AG09309 (cell line): ENCODE results near the gene MYOF.

Source experiments
- DNase-seq: peaks from one replicate; pipeline ENCODE4 v3.0.0-alpha.2; 2010; ENCODE audit warnings: low read depth
- H3K4me3 ChIP-seq: 2 replicates; pipeline ENCODE4 v1.5.1; 2011; ENCODE audit warnings: mild to moderate bottlenecking, low read depth, low read length, moderate library complexity; ENCODE audit not compliant: control insufficient read depth
- CTCF ChIP-seq: IDR thresholded peaks from 2 replicates; pipeline ENCODE4 v1.5.1; 2011; ENCODE audit warnings: mild to moderate bottlenecking, low read depth, low read length, inconsistent platforms; ENCODE audit not compliant: insufficient read depth, control insufficient read depth; ENCODE audit errors: missing control alignments

The MYOF gene

GRCh38 chr10:93356516-93356915 lies 125.6 kb downstream of the MYOF start:
- no peak overlapping the region for H3K4me3 ChIP-seq
- TF ChIP-seq CTCF: no peak
- DNase-seq: no peak

GRCh38 chr10:93352638-93353383 lies 129.3 kb downstream of the MYOF start:
- peak; percentile 47 for TF ChIP-seq CTCF
- no peak overlapping the region for H3K4me3 ChIP-seq
- no peak for DNase-seq

DNA sequence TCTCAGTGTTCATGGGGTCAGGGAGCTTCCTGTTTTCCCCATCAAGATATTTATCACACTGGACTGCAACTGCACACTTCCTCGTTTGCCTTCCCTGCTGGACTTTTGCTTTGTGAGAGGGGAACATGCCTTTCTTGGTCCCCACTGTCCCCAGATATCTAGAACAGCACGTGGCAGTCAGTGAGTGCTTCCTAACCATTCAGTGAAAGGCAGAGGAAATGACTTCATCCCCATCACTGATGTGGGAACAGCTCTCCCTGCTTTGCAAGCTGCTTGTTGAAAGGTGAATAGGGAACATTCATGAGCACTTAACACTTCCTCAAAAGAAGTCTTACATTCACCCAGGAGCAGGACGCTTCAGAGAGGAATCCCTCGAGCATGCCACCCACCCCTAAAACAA lies 135.4 kb downstream of the MYOF start:
- no peak for DNase-seq
- TF ChIP-seq CTCF: no peak
- H3K4me3 ChIP-seq: no peak overlapping the region

DNA sequence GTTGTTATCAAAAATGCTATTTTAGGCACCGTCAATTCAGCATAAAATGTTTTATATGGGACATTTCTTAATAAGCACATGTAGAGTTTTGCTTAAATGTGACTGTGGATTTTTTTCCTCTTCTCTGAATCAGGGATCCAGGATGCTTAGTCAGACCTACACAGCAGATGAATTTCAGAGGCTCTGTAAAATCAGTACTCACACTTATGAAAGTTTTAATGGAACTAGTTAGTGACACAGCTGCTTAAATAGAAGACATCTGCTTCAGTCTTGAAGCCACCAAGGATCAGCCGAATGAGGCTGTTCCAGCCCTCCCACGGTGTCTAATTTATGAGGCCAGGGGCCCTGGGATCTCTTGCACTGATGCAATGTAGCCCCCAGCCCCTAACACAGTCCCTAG lies 136.0 kb downstream of the MYOF start:
- TF ChIP-seq CTCF: no peak
- H3K4me3 ChIP-seq: no peak overlapping the region
- DNase-seq: peak; percentile 59

DNA sequence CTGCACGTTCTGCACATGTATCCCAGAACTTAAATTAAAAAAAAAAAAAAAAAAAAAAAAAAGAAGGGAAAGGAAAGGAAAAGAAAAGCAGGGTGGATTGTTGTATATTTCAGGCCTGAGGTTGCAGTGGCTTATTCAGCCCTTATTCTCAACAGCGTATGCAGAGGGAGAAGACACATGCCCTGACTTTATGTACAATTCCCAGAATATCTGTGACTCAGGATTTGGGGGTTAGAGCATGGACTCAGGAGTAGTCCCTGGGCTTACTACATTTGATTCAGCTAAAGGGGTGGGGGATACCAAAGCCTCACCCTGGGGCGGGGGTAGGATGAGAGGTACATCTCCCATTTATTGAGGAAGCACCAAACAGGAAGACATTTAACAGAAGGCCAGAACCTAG lies 137.4 kb downstream of the MYOF start:
- no peak overlapping the region for H3K4me3 ChIP-seq
- TF ChIP-seq CTCF: no peak
- no peak for DNase-seq

- no peak for TF ChIP-seq CTCF
- DNase-seq: no peak
- no peak overlapping the region for H3K4me3 ChIP-seq
These were observed 139.2 kb downstream of the MYOF start for GRCh38 chr10:93342921-93343320.

DNA sequence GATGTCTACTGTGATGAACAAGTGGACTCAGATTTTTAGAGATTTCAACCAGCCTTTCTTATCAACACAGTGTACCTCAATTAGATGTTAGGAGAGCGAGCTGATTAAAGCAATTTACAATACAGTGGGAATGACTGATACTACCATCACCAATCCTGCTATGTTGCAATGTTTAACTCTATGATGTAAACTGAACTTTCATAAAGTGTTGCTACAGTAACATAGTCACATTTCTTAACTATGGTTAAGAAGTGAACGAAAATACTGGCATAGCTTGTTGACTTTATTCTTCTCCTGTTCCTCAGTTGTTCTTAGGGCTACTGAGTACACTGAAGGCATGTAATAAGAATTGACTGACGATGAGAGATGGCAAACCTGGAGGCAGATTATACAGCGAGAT lies 139.8 kb downstream of the MYOF start:
- H3K4me3 ChIP-seq: no peak overlapping the region
- no peak for TF ChIP-seq CTCF
- DNase-seq: no peak
